ENCODE data around the gene CPEB4. TPM values are rescaled to one million over a fixed set of nuclear protein-coding genes. Genes with fewer than 3 reads are reported as not detected.

The CPEB4 gene
- total and polyA plus RNA-seq, 9 of the 15 experiments (the other 6 are each of a cell fraction or from before 2014, with no cell fraction given): 7.4 to 21.3 (median 12.4) TPM

DNA sequence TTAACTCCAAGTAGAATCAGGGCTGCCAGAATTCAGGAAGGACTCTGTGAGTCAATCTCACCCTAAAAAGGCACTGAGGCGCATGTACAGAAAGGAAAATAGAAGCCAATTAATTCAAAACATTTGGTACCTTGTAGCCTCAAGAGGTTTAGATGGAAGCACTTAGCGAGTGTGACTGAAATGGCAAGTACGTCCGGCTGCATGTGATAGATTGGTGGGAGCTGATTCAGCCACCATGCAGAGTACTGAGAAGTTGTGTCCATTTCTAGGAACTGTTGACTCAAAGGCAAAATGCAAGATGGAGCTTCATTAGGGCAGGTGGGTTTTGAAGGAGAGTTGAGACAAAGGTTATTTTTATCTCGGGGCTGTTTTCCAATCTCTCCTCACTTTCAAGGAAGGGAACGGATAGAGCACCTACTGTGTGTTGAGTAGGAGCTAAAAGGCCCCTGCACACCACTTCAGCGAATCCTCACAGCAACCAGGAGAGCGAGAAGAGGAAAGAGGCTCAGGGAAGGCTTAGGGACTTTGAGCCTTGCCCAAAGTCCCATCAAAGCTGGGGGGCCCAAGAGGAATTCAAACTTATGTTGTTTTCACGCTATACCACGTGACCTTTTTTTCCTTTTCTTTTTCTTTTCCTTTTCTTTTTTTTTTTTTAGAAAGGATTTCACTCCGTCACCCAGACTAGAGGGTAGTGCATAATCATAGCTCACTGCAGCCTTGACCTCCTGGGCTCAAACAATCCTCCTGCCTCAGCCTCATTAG is 34.6 kb upstream of the CPEB4 start (continued):
- TF ChIP-seq ZNF282 (CRISPR knock-in tag; IDR thresholded peaks at IDR 0.05): no peak
- TF ChIP-seq ARNT (IDR thresholded peaks at IDR 0.05): peak; percentile 33 to 80; a peak in 2 of 4 replicates
- TF ChIP-seq MCM5 (IDR thresholded peaks at IDR 0.05; ENCODE audit: low read depth): no peak
- TF ChIP-seq OTX1 (CRISPR knock-in tag; IDR thresholded peaks at IDR 0.05): no peak
- TF ChIP-seq, protein P1, sequence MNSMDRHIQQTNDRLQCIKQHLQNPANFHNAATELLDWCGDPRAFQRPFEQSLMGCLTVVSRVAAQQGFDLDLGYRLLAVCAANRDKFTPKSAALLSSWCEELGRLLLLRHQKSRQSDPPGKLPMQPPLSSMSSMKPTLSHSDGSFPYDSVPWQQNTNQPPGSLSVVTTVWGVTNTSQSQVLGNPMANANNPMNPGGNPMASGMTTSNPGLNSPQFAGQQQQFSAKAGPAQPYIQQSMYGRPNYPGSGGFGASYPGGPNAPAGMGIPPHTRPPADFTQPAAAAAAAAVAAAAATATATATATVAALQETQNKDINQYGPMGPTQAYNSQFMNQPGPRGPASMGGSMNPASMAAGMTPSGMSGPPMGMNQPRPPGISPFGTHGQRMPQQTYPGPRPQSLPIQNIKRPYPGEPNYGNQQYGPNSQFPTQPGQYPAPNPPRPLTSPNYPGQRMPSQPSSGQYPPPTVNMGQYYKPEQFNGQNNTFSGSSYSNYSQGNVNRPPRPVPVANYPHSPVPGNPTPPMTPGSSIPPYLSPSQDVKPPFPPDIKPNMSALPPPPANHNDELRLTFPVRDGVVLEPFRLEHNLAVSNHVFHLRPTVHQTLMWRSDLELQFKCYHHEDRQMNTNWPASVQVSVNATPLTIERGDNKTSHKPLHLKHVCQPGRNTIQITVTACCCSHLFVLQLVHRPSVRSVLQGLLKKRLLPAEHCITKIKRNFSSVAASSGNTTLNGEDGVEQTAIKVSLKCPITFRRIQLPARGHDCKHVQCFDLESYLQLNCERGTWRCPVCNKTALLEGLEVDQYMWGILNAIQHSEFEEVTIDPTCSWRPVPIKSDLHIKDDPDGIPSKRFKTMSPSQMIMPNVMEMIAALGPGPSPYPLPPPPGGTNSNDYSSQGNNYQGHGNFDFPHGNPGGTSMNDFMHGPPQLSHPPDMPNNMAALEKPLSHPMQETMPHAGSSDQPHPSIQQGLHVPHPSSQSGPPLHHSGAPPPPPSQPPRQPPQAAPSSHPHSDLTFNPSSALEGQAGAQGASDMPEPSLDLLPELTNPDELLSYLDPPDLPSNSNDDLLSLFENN (IDR thresholded peaks at IDR 0.05; ENCODE audit: low read depth in 2 of 2, low read length in 2 of 2): peak in 1 of 2 experiments; percentile 64; a peak in 1 of 4 replicates
- TF ChIP-seq BRD9 (IDR thresholded peaks at IDR 0.05; ENCODE audit: low read depth, partially characterized antibody): peak; percentile 63
- no peak for TF ChIP-seq POLR2AphosphoS2 (IDR thresholded peaks at IDR 0.05; ENCODE audit: low read length)
- TF ChIP-seq CBFA2T2 (conservative IDR thresholded peaks at IDR 0.05): peak; percentile 88
- TF ChIP-seq, protein P2, sequence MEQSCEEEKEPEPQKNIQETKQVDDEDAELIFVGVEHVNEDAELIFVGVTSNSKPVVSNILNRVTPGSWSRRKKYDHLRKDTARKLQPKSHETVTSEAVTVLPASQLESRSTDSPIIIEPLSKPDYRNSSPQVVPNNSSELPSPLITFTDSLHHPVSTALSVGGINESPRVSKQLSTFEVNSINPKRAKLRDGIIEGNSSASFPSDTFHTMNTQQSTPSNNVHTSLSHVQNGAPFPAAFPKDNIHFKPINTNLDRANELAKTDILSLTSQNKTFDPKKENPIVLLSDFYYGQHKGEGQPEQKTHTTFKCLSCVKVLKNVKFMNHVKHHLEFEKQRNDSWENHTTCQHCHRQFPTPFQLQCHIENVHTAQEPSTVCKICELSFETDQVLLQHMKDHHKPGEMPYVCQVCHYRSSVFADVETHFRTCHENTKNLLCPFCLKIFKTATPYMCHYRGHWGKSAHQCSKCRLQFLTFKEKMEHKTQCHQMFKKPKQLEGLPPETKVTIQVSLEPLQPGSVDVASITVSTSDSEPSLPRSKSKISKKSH (CRISPR knock-in tag; IDR thresholded peaks at IDR 0.05): 0 out of 2 replicates have a peak, but pooled peaks have one; percentile 10
- TF ChIP-seq ZBED1 (IDR thresholded peaks at IDR 0.05): 0 out of 2 replicates have a peak, but pooled peaks have one; percentile 49
- peak in 1 of 2 experiments; percentile 88; a peak in 2 of 4 replicates for TF ChIP-seq FOXA3 (CRISPR knock-in tag; conservative IDR thresholded peaks at IDR 0.05 in 1 of 2, IDR thresholded peaks at IDR 0.05 in 1 of 2)
- no peak for TF ChIP-seq BRCA1 (IDR thresholded peaks at IDR 0.05)
- TF ChIP-seq BRCA1 (CRISPR knock-in tag; IDR thresholded peaks at IDR 0.05): no peak
- no peak for TF ChIP-seq KAT7 (CRISPR knock-in tag; IDR thresholded peaks at IDR 0.05; ENCODE audit: borderline replicate concordance)
- TF ChIP-seq HLTF (IDR thresholded peaks at IDR 0.05): no peak
- peak; percentile 75 for TF ChIP-seq NEUROD1 (IDR thresholded peaks at IDR 0.05; ENCODE audit: borderline replicate concordance, low read depth, low read length, partially characterized antibody)
- TF ChIP-seq TAL1 (IDR thresholded peaks at IDR 0.05): peak; percentile 89
- TF ChIP-seq ZKSCAN3 (CRISPR knock-in tag; IDR thresholded peaks at IDR 0.05): no peak
- TF ChIP-seq MTF1 (CRISPR knock-in tag; IDR thresholded peaks at IDR 0.05; ENCODE audit: borderline replicate concordance): no peak
- TF ChIP-seq ETV6 (IDR thresholded peaks at IDR 0.05; ENCODE audit: borderline replicate concordance in 1 of 2, low read depth in 2 of 2, low read length in 1 of 2): 0 out of 4 replicates have a peak, but pooled peaks of 1 of the 2 experiments have one; percentile 41
- TF ChIP-seq ETV6 (CRISPR knock-in tag; IDR thresholded peaks at IDR 0.05; ENCODE audit: borderline replicate concordance): no peak
- TF ChIP-seq STAG1 (CRISPR knock-in tag; IDR thresholded peaks at IDR 0.05; ENCODE audit: borderline replicate concordance): no peak
- no peak for TF ChIP-seq ZC3H8 (IDR thresholded peaks at IDR 0.05)
- no peak for TF ChIP-seq PRMT5 (CRISPR knock-in tag; IDR thresholded peaks at IDR 0.05)
- no peak for TF ChIP-seq KAT8 (IDR thresholded peaks at IDR 0.05; ENCODE audit: low read depth)
- no peak for TF ChIP-seq TAF15 (IDR thresholded peaks at IDR 0.05; ENCODE audit: low read depth, low read length)
- TF ChIP-seq POLR2B (IDR thresholded peaks at IDR 0.05; ENCODE audit: low read depth, partially characterized antibody): no peak
- TF ChIP-seq CSDE1 (IDR thresholded peaks at IDR 0.05): no peak
